Smooth muscle cell of the brain vasculature (primary cell): ENCODE data around the gene SDE2.
"Not testable (repeated sequence)": the region's sequence is repeated elsewhere in the genome, so short reads cannot be mapped to it uniquely, and the experiment has no call there.

Experiments
- DNase-seq: peaks from one replicate; pipeline ENCODE4 v3.0.0-alpha.2; 2012; ENCODE audit warnings: low read depth, low spot score

The SDE2 gene

DNA sequence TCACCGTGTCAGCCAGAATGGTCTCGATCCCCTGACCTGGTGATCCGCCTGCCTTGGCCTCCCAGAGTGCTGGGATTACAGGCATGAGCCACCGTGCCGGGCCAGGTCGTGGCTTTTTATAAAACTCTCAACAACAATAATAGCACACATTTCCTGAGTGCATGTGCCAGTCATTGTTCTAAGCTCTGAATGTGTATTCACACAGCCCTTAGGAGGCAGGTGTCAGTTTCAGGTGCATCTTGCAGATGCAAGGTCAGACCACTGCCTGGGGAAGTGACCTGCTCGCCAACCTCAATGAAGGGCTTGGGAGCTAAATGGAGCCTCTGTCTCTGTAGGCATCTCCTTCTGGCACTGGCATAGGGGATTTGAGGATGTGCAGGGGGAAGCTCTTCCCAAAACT lies 56.6 kb downstream of the SDE2 start:
- DNase-seq, result no peak

DNA sequence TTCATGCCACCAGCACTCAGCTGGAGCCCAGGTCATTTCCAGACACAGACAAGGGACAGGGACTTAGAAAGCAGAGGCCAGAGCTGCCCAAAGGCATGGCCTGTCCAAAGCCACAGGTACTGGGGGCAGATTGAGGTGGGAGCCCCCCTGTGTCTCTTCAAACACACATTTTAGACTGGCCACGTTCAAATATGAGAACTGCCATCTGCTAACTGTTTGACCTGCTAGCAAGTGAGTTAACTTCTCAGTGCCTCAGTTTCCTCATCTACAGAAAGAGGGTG lies 57.3 kb downstream of the SDE2 start:
- DNase-seq, result no peak

DNA sequence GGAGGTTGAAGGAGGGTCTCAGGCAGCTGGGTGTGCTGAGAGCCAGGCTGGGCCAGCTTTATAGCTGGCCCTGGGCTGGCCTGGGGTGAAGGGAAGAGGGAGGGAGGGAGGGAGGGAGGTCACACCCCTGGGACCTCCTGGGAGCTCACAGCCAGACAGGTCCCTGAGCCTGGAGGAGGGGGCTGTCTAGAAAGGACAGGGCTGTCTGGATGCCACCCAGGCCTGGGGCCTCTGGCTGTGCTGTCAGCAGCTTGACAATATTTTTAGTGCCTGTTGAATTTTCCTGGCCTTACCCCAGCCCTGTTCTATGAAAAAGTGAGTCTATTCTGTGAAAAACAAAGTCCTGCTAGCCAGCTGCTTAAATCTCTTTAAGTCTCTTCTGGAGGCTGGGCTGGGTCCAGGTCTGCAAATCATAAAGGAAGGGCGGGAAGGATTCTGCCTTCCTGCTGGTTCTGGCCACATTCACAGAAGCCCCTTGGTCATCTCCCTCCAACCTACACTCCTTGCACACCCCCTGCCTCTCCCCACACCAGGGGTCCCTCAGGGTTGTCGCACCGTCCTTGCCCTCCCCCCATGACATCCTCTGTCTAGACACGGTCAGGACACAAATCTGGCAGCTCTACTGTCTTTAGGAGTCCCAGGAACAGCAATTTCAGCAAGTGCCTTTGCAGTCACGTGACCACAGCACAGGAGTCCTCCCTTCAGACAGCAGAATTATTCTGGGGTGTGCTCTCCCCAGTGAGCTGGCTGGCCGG lies 57.8 kb downstream of the SDE2 start, which contains the start of gene LEFTY2:
TSS of gene LEFTY2 (minus strand) at position 34 of the 755 bp plus-strand sequence. CDS start 80 bp downstream, outside the sequence.
- no peak for DNase-seq

DNA sequence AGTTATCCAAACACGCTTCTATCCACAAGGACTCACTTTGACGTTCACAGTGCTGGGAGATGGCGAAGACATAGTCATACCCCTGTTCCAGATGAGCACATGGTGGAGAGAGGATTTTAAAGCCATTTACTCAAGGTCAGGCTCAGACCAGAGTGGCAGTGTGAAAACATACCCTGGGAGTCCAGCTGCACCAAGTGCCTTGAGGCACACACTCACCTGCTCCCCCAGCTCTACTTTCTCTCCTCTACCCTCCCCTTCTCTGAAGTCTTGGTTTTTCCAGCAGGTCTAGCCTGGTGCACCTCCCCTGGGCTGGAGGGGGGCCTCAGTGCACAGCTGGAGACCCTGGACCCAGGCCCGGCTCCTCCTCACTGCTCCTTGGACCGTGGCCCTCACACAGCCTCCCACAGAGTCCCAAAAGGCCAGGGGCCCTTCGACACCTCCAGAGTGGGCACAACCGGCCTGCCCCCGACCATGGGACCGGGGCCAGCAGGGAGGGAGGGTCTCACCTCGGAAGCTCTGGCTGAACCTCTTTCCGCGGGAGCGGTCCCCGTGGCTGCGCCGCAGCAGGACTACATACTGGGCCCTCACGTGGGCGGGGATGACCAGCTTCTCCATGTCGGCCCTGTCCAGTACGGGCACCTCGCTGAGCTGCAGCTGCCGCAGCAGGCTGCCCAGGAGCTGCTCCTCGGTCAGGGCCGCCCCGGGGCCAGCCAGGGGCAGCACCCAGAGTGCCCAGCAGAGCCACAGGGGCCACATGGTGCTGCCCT lies 58.6 kb downstream of the SDE2 start:
- no peak for DNase-seq

DNA sequence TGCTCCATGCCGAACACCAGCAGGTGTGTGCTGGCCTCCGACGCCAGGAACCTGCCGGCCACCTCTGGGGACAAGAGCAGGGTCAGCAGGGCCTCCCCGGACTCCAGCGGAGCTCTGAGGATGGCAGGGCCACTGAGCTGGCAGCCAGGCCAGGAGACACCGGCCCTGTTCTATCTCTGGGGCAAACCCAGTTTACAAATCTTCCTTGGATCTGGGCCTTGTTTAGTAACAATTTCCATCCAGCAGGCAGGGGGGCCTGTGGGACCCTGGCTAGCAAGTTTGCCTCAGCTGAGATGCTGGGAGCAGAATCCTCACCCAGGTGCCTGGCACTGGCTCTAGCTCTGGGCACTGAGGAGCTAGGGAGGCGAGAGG lies 59.2 kb downstream of the SDE2 start:
- DNase-seq, result not testable (repeated sequence)

DNA sequence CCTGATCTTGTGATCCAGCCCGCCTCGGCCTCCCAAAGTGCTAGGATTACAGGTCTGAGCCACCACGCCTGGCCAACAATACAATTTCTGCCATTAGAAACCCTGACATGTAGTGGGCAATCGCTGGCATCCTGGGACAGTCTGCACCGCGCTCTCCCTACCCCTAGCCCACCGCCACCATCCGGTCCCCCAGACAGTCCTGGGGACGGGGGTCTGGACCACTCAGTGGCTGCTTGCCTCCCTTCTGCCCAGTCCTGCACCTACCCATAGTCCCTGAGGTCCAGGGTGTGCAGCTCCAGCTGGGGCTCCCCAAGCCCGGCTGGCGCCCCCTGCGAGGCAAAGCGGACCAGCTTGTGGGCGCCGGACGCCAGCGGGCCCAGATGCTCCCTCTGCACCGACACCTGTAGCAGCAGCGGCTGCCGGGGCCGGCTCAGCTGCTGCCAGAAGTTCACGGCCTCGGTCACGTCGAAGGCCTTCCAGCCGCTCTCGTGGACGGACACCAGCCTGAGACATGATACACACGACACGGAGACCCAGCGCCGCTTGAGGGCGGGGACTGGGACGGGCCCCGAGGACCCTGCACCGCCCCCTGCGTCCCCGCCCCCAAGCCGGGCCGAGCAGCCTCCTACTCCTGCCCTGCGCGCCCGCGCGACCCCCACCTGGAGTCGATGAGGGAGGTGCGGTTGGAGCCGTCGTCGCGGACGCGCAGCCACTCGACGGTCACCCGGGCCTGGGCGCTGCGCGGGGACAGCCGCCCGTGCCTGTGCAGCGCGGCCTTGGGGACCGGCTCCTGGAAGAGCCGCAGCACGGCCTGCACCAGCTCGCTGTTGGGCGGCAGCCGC lies 59.8 kb downstream of the SDE2 start:
- not testable (repeated sequence) for DNase-seq

DNA sequence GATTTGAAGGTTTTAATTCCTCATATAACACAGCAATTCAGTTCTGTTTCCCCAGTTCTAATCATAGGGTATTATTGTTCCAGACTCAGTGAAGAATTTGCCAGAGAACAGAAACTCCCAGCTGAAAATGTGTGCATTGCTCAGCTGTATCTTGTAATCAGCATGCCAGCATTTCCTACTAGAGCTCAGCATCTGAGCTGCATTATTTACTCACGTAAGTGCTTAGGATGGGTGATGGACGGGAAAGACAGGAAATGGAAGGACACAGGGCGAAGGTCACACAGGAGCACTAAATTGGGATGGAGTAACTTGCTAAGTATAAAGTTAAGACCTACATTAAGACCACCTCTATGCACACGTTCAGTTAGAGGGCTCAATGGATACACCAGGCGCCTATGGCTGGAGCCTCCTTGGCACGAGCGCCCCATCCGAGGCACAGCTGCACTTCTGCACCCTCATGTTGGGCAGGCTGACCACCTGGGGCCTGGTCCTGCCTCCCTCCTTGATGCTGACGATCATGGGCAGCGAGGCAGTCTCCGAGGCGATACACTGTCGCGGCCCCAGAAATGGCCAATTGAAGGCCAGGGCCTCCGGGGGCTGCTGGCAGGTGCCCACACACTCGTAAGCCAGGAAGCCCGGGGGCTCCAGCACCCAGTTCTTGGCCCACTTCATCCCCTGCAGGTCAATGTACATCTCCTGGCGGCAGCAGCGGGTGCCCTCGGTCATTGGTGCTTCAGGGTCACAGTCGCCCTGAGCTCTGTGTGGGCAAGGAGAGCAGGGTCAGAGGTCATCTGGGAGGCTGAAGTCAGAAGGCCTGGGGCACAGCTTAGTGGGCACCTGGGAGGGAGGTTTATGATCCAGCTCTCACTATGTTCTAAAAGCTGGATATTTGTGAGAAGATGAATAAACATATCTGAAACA lies 61.8 kb downstream of the SDE2 start:
- DNase-seq, result no peak

DNA sequence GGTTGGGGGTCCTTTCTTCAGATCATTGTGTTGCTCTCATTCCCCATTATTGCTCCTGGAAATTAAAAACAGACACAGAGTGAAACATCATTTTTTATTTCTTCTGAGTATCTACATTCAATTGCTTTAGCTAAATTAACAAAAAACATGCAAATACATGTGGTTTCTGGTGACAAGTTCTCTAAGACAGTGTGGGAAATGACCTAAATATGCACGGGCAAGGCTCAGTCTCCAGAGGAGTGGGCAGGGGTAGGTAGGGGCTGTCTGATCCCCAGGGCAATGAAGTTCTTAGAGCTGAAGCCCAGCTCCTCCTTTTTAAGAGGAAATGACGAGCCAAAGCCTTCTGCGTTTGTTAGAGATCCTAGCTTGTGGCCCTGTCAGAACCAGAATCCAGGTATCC lies 62.6 kb downstream of the SDE2 start:
- DNase-seq, result no peak

DNA sequence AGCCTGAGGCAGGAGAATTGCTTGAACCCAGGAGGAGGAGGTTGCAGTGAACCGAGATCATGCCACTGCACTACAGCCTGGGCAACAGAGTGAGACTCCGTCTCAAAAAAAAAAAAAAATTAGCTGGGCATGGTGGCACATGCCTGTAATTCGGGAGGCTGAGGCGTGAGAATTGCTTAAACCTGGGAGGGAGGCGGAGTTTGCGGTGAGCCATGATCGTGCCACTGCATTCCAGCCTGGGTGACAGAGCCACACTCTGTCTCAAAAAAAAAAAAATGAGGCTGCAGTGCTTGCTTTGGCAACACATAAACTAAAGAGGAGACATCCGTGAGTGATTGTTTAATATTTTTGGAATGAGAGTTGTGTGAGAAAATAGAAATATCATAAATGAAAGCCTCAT lies 63.1 kb downstream of the SDE2 start:
- DNase-seq, result not testable (repeated sequence)

DNA sequence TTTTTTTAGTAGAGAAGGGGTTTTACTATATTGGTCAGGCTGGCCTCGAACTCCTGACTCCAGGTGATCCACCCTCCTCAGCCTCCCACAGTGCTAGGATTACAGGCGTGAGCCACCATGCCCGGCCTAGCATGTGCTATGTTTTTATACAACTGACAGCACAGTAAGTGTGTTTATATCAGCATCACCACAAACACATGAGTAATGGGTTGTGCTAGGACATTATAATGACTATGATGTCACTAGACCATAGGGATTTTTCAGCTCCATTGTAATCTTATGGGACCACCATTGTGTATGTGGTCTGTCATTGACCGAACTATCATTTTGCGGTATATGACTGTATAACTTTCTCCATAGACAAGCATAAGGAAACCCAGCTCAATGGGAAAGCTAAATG lies 64.4 kb downstream of the SDE2 start:
- DNase-seq, result no peak

DNA sequence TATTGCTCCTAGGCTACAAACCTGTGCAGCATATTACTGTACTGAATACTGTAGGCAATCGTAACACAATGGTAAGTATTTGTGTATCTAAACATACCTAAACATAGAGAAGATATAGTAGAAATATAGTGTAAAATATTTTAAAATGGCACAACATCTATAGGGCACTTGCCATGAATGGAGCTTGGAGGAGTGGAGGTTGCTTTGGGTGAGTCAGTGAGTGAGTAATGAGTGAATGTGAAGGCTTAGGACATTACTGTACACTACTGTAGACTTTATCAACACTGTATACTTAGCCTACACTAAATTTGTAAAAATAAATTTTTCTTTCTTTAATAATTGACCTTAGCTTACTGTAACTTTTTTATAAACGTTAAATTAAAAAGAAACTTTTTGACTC lies 66.1 kb downstream of the SDE2 start:
- DNase-seq, result no peak
